NCI-H187 treated with DMSO at 0.1 percent for 48 hours (cell line): ENCODE results near the gene ULK1.
"Not testable (repeated sequence)": the region's sequence is repeated elsewhere in the genome, so short reads cannot be mapped to it uniquely, and the experiment has no call there.

Experiments
- DNase-seq: peaks from one replicate; lab custom pipeline; 2025; lab: John Stamatoyannopoulos, UW

ULK1 gene

GRCh38 chr12:131943389-131943788 lies 49.0 kb downstream of the ULK1 start:
- no peak for DNase-seq

GRCh38 chr12:131943876-131944275 lies 49.5 kb downstream of the ULK1 start:
- no peak for DNase-seq

- DNase-seq: no peak
These were observed 50.3 kb downstream of the ULK1 start for GRCh38 chr12:131944601-131945251.

- no peak for DNase-seq
These were observed 52.3 kb downstream of the ULK1 start for GRCh38 chr12:131946757-131947156.

GRCh38 chr12:131947482-131948027 lies 53.1 kb downstream of the ULK1 start:
- no peak for DNase-seq

- no peak for DNase-seq
These were observed 53.8 kb downstream of the ULK1 start for GRCh38 chr12:131948166-131948712.

GRCh38 chr12:131948713-131949430 lies 54.5 kb downstream of the ULK1 start:
- DNase-seq: not testable (repeated sequence)

- peak; percentile 63 for DNase-seq
These were observed 55.2 kb downstream of the ULK1 start, which contains the start of gene EP400 for GRCh38 chr12:131949431-131950181. Gene EP400 (plus strand): TSS chr12:131949942. CDS start chr12:131960620, 10,678 bp downstream.

- no peak for DNase-seq
These were observed 55.9 kb downstream of the ULK1 start for GRCh38 chr12:131950182-131950913.

- not testable (repeated sequence) for DNase-seq
These were observed 59.4 kb downstream of the ULK1 start for GRCh38 chr12:131953810-131954209.

- not testable (repeated sequence) for DNase-seq
These were observed 60.0 kb downstream of the ULK1 start for GRCh38 chr12:131954460-131954859.

- no peak for DNase-seq
These were observed 64.7 kb downstream of the ULK1 start for GRCh38 chr12:131959116-131959515.

- DNase-seq: no peak
These were observed 65.5 kb downstream of the ULK1 start for GRCh38 chr12:131959641-131960589.

GRCh38 chr12:131960590-131961325 lies 66.3 kb downstream of the ULK1 start:
- DNase-seq: not testable (repeated sequence)

GRCh38 chr12:131961328-131961727 lies 66.9 kb downstream of the ULK1 start:
- DNase-seq: not testable (repeated sequence)

GRCh38 chr12:131962069-131962468 lies 67.6 kb downstream of the ULK1 start:
- no peak for DNase-seq

GRCh38 chr12:131963381-131963780 lies 69.0 kb downstream of the ULK1 start:
- DNase-seq: no peak

- DNase-seq: no peak
These were observed 70.7 kb downstream of the ULK1 start for GRCh38 chr12:131965073-131965472.

- DNase-seq: no peak
These were observed 76.8 kb downstream of the ULK1 start for GRCh38 chr12:131971226-131971625.
